A549 (cell line): ENCODE results near the gene INSYN1. TPM values are rescaled to one million over a fixed set of nuclear protein-coding genes. Genes with fewer than 3 reads are reported as not detected.
A peak's percentile ranks its signal among the peaks of the same experiment; 100 is the strongest.

ENCODE experiments used
- ATAC-seq, 2 experiments: fragments of 200-7000 bp in 1 of 2; fragments of >200 bp in 1 of 2; cut with Nextera tagmentation in 1 of 2; cut with Tn5 transposase in 1 of 2; 3 replicates each; pipeline versions ENCODE4 v1.8.0 to v1.9.1; 2018 to 2020; ENCODE audit warnings: mild to moderate bottlenecking in 1 of 2, moderate library complexity in 1 of 2
- CTCF ChIA-PET: fragments of 300-600 bp; sonication (Branson Sonifier 250); formaldehyde crosslinking; extraction: SDS; loops from one replicate; lab custom pipeline; 2021; ENCODE audit warnings: antibody characterized with exemption, inconsistent platforms; lab: Yijun Ruan, JAX
- POLR2A ChIA-PET: fragments of 350-600 bp; formaldehyde crosslinking; extraction: SDS; loops from one replicate; lab custom pipeline; 2021; ENCODE audit warnings: antibody characterized with exemption, inconsistent platforms; lab: Yijun Ruan, JAX
- DNase-seq, 2 experiments: peaks; one replicate each; pipeline versions ENCODE4 v3.0.0 to v3.0.0-alpha.2; 2011 to 2016; ENCODE audit warnings: low read depth in 1 of 2, low spot score in 1 of 2
- FAIRE-seq: peaks from 2 replicates; lab custom pipeline; 2011; peaks lifted over from hg19 to GRCh38; lab: Jason Lieb, UNC
- H3K27ac ChIP-seq, 2 experiments: fragments of >200 bp; sonication (Bioruptor Twin); formaldehyde crosslinking; 3 replicates each; pipeline ENCODE4 v1.5.1; 2016 to 2017
- H3K4me1 ChIP-seq: fragments of >200 bp; sonication (Bioruptor Twin); formaldehyde crosslinking; 3 replicates; pipeline ENCODE4 v1.6.1; 2016
- H3K4me2 ChIP-seq: fragments of >200 bp; sonication (Bioruptor Twin); formaldehyde crosslinking; 3 replicates; pipeline ENCODE4 v1.6.1; 2016
- H3K4me3 ChIP-seq: fragments of >200 bp; sonication (Bioruptor Twin); formaldehyde crosslinking; 3 replicates; pipeline ENCODE4 v1.5.1; 2016
- H3K9me3 ChIP-seq: fragments of >200 bp; sonication (Bioruptor Twin); formaldehyde crosslinking; 3 replicates; pipeline ENCODE4 v1.6.1; 2016
- CBX2 ChIP-seq: fragments of 200-600 bp; sonication (generic); IDR thresholded peaks from 2 replicates; pipeline ENCODE4 v1.6.1; 2016; ENCODE audit warnings: low read depth, mild to moderate bottlenecking, borderline replicate concordance
- CHD2 ChIP-seq: fragments of 150-350 bp; IDR thresholded peaks from 2 replicates; pipeline ENCODE4 v1.6.1; 2014; ENCODE audit warnings: low read length; ENCODE audit not compliant: partially characterized antibody
- FOXS1 ChIP-seq: fragments of 250-450 bp; sonication (Bioruptor Pico); IDR thresholded peaks from 2 replicates; pipeline ENCODE4 v1.5.0; 2020; ENCODE audit warnings: mild to moderate bottlenecking, moderate library complexity
- HDAC2 ChIP-seq: fragments of 200-600 bp; sonication (generic); IDR thresholded peaks from 2 replicates; pipeline ENCODE4 v1.6.1; 2016
- HOXA7 ChIP-seq: fragments of 250-450 bp; sonication (Bioruptor Pico); IDR thresholded peaks from 2 replicates; pipeline ENCODE4 v1.5.0; 2020; ENCODE audit warnings: mild to moderate bottlenecking, moderate library complexity
- HOXB13 ChIP-seq: fragments of 250-450 bp; sonication (Bioruptor Pico); IDR thresholded peaks from 2 replicates; pipeline ENCODE4 v1.5.0; 2020; ENCODE audit warnings: low read depth, mild to moderate bottlenecking, moderate library complexity
- HOXB5 ChIP-seq: fragments of 250-450 bp; sonication (Bioruptor Pico); IDR thresholded peaks from 2 replicates; pipeline ENCODE4 v1.5.0; 2020; ENCODE audit warnings: mild to moderate bottlenecking, moderate library complexity
- MAZ ChIP-seq: fragments of 150-350 bp; IDR thresholded peaks from 2 replicates; pipeline ENCODE4 v1.6.1; 2014; ENCODE audit warnings: antibody characterized with exemption, low read depth, low read length, borderline replicate concordance
- MYC ChIP-seq: IDR thresholded peaks from 2 replicates; pipeline ENCODE4 v1.6.1; 2012; ENCODE audit warnings: mild to moderate bottlenecking, inconsistent platforms, low read length, improper control_type of control experiment, borderline replicate concordance
- NR3C1 ChIP-seq: fragments of >200 bp; sonication (Bioruptor Twin); formaldehyde crosslinking; IDR thresholded peaks from 3 replicates; pipeline ENCODE4 v1.6.1; 2017
- RAD21 ChIP-seq, 2 experiments: fragments of >200 bp in 1 of 2; sonication (Bioruptor Twin) in 1 of 2; formaldehyde crosslinking in 1 of 2; IDR thresholded peaks in 1 of 2; conservative IDR thresholded peaks in 1 of 2; 2 replicates in 1 of 2; 3 replicates in 1 of 2; pipeline ENCODE4 v1.6.1; 2012 to 2018; ENCODE audit warnings: inconsistent platforms in 1 of 2
- RNF2 ChIP-seq: fragments of 200-600 bp; sonication (generic); IDR thresholded peaks from 2 replicates; pipeline ENCODE4 v1.6.1; 2016; ENCODE audit warnings: low read depth, mild to moderate bottlenecking, antibody characterized with exemption, moderate library complexity, borderline replicate concordance
- SREBF2 ChIP-seq: fragments of 450-650 bp; IDR thresholded peaks from 2 replicates; pipeline ENCODE4 v1.6.1; 2014; ENCODE audit warnings: mild to moderate bottlenecking, moderate library complexity
- WGBS: methylation state at CpG from one replicate; pipeline ENCODE4 v1.1.6; 2017; ENCODE audit errors: missing lambda C conversion rate; 5-methylcytosine and 5-hydroxymethylcytosine counted together
- polyA plus RNA-seq, 4 experiments: library from polyadenylated mRNA; depleted of rRNA in 3 of 4; stranded (reverse); fragments of >200 nt; fragmentation: RNase III in 1 of 4; extraction: RNeasy Plus Mini Kit Qiagen cat#74134 plus additional on column Dnase treatment in 1 of 4; gene quantifications; 2 replicates in 3 of 4; 3 replicates in 1 of 4; pipeline ENCODE4 v1.2.3, GENCODE V29; 2011 to 2017
- TF ChIP-seq, protein P1 (sequence below): fragments of 450-650 bp; IDR thresholded peaks from 2 replicates; pipeline ENCODE4 v1.6.1; 2014; ENCODE audit warnings: antibody characterized with exemption
- TF ChIP-seq, protein P2 (sequence below): fragments of >200 bp; sonication (Bioruptor Twin); formaldehyde crosslinking; IDR thresholded peaks from 3 replicates; pipeline ENCODE4 v1.6.1; 2016
- TF ChIP-seq, protein P3 (sequence below): fragments of 250-450 bp; sonication (Bioruptor Pico); IDR thresholded peaks from 2 replicates; pipeline ENCODE4 v1.5.0; 2021; ENCODE audit warnings: mild to moderate bottlenecking, moderate library complexity, borderline replicate concordance
- TF ChIP-seq, protein P4 (sequence below): fragments of >200 bp; sonication (Bioruptor Twin); formaldehyde crosslinking; IDR thresholded peaks from 2 replicates; pipeline ENCODE4 v1.6.1; 2016

Gene INSYN1
- polyA plus RNA-seq, 2 of the 4 experiments (the other 2 are of a cell fraction), result 0.54 to 1.9 TPM

DNA sequence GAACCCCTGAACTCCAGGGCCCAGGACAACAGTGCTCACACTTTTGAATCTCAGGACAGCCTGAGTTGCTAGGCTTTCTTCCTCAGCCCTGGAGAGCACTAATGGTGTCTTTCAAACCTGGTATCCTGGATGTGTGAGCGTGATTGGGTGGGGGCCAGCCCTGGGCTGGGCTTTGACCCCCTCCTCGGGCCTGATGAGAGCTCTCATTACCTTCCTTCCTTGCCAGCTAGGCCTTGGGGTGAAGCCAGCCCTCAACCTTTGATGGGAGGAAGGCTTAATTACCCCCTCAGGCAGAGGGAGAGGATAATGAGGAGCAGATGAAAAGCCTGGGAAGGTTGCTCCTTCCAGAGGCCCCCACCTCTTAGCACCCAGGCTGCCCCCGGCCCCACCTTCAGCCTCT lies 31.1 kb upstream of the INSYN1 start:
- no peak for TF ChIP-seq NR3C1
- Histone ChIP-seq H3K27ac (peak overlapping the region in 1 of 2 experiments; percentile 46; a peak in 2 of 6 replicates), H3K9me3 (no peaks in the 10 kb centered on the region), H3K4me1 (peaks cover 13% of the 10 kb centered on the region; the same call in 2 of the 3 replicates), H3K4me2 (no peak overlapping the region), H3K4me3 (no peak overlapping the region)
- no peak for DNase-seq
- FAIRE-seq, result no peak
- ATAC-seq, result no peak
- POLR2A ChIA-PET, result no interaction called here
- CTCF ChIA-PET, result no interaction called here
- 20% methylated on average over 1 of the region's 3 CpGs for WGBS

DNA sequence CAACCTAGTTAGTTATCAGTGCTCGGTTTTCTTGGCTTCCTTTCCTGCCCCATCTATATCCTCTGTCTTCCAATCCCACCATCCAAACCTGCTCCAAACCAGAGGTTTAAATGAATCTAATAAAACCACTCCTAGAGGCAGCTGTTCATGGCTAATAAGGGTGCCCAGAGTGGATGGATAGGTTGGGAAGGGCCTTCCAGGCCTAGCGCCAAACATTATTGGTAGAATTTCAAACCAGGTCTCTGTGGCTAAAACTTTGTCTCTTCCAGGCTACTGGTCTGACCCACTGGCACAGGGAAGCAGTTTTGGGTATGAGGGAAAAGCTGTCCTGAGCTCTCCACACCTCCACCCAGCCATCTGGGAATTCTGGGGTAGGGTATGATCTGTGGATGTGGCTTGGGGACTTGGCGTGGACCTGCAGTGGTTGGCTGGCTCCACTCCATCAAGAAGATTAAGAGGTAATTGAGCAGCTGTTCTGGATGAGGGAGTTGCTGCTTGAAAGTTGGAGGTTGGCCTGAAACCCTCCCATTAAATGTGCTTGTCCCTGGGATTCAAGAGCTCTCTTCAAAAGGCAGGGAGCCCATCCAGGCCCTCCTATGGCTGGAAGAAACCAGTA lies 29.3 kb upstream of the INSYN1 start:
- DNase-seq, result no peak
- ChIA-PET CTCF (interaction anchor here (1.1 to 2.1 kb wide), 5 partner anchors 11 to 543 kb away, joined by 3 to 5 read pairs (median 4); no protein-coding TSS in a partner anchor), POLR2A (no interaction called here)
- Histone ChIP-seq H3K4me1 (peaks cover 13% of the 10 kb centered on the region; the same call in 2 of the 3 replicates), H3K27ac (no peak overlapping the region), H3K9me3 (no peaks in the 10 kb centered on the region), H3K4me3 (no peak overlapping the region), H3K4me2 (no peak overlapping the region)
- 74% methylated on average over 3 of the region's 3 CpGs for WGBS
- ATAC-seq, result no peak
- TF ChIP-seq, protein P1, sequence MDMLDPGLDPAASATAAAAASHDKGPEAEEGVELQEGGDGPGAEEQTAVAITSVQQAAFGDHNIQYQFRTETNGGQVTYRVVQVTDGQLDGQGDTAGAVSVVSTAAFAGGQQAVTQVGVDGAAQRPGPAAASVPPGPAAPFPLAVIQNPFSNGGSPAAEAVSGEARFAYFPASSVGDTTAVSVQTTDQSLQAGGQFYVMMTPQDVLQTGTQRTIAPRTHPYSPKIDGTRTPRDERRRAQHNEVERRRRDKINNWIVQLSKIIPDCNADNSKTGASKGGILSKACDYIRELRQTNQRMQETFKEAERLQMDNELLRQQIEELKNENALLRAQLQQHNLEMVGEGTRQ, result no peak
- TF ChIP-seq HOXB13 (CRISPR knock-in tag) (no peak), SREBF2 (no peak), FOXS1 (no peak), CHD2 (no peak), MAZ (no peak), HOXB5 (CRISPR knock-in tag) (no peak), RNF2 (no peak), HOXA7 (CRISPR knock-in tag) (no peak), HDAC2 (no peak), RAD21 (conservative IDR thresholded peaks at IDR 0.05 in 1 of 2, IDR thresholded peaks at IDR 0.05 in 1 of 2) (no peak), NR3C1 (no peak), MYC (no peak), CBX2 (no peak)
- TF ChIP-seq, protein P2, sequence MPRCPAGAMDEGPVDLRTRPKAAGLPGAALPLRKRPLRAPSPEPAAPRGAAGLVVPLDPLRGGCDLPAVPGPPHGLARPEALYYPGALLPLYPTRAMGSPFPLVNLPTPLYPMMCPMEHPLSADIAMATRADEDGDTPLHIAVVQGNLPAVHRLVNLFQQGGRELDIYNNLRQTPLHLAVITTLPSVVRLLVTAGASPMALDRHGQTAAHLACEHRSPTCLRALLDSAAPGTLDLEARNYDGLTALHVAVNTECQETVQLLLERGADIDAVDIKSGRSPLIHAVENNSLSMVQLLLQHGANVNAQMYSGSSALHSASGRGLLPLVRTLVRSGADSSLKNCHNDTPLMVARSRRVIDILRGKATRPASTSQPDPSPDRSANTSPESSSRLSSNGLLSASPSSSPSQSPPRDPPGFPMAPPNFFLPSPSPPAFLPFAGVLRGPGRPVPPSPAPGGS, result no peak
- TF ChIP-seq, protein P3, sequence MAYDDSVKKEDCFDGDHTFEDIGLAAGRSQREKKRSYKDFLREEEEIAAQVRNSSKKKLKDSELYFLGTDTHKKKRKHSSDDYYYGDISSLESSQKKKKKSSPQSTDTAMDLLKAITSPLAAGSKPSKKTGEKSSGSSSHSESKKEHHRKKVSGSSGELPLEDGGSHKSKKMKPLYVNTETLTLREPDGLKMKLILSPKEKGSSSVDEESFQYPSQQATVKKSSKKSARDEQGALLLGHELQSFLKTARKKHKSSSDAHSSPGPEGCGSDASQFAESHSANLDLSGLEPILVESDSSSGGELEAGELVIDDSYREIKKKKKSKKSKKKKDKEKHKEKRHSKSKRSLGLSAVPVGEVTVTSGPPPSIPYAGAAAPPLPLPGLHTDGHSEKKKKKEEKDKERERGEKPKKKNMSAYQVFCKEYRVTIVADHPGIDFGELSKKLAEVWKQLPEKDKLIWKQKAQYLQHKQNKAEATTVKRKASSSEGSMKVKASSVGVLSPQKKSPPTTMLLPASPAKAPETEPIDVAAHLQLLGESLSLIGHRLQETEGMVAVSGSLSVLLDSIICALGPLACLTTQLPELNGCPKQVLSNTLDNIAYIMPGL, result no peak
- TF ChIP-seq, protein P4, sequence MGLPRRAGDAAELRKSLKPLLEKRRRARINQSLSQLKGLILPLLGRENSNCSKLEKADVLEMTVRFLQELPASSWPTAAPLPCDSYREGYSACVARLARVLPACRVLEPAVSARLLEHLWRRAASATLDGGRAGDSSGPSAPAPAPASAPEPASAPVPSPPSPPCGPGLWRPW, result no peak
- FAIRE-seq, result no peak
